Measurements from ENCODE around the gene TMEM255A.

- TF ChIP-seq, protein P1, sequence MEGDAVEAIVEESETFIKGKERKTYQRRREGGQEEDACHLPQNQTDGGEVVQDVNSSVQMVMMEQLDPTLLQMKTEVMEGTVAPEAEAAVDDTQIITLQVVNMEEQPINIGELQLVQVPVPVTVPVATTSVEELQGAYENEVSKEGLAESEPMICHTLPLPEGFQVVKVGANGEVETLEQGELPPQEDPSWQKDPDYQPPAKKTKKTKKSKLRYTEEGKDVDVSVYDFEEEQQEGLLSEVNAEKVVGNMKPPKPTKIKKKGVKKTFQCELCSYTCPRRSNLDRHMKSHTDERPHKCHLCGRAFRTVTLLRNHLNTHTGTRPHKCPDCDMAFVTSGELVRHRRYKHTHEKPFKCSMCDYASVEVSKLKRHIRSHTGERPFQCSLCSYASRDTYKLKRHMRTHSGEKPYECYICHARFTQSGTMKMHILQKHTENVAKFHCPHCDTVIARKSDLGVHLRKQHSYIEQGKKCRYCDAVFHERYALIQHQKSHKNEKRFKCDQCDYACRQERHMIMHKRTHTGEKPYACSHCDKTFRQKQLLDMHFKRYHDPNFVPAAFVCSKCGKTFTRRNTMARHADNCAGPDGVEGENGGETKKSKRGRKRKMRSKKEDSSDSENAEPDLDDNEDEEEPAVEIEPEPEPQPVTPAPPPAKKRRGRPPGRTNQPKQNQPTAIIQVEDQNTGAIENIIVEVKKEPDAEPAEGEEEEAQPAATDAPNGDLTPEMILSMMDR (IDR thresholded peaks at IDR 0.05): no peak
- TF ChIP-seq EZH2 (IDR thresholded peaks at IDR 0.05; ENCODE audit: borderline replicate concordance, insufficient read depth, low read depth, low read length, poor library complexity, severe bottlenecking): no peak
These were observed 7.0 kb downstream of the TMEM255A start for GRCh38 chrX:120304256-120304655.
